SK-N-SH treated with all-trans-retinoic acid at 6 μM for 48 hours (cell line): ENCODE data around the gene RRAD.

ENCODE experiments used
- ARNTL ChIP-seq: fragments of 450-650 bp; formaldehyde crosslinking; IDR thresholded peaks from 2 replicates; pipeline ENCODE4 v1.5.0; 2020; ENCODE audit warnings: low read depth, mild to moderate bottlenecking, moderate library complexity, borderline replicate concordance
- BACH2 ChIP-seq: fragments of 250-450 bp; sonication (Bioruptor Pico); IDR thresholded peaks from 2 replicates; pipeline ENCODE4 v1.9.0; 2021; ENCODE audit warnings: mild to moderate bottlenecking, borderline replicate concordance
- ISL1 ChIP-seq: fragments of 250-450 bp; sonication (Bioruptor Pico); IDR thresholded peaks from 2 replicates; pipeline ENCODE4 v2.1.2; 2022; ENCODE audit warnings: mild to moderate bottlenecking, moderate library complexity
- TOX ChIP-seq: fragments of 250-450 bp; sonication (Bioruptor Pico); IDR thresholded peaks from 2 replicates; pipeline ENCODE4 v1.8.0; 2021; ENCODE audit warnings: mild to moderate bottlenecking, moderate library complexity, borderline replicate concordance
- ZFP3 ChIP-seq: fragments of 250-450 bp; sonication (Bioruptor Pico); IDR thresholded peaks from 2 replicates; pipeline ENCODE4 v1.5.0; 2020; ENCODE audit warnings: mild to moderate bottlenecking, moderate library complexity
- ZFP30 ChIP-seq: fragments of 450-650 bp; formaldehyde crosslinking; IDR thresholded peaks from 2 replicates; pipeline ENCODE4 v1.5.0; 2022; ENCODE audit warnings: mild to moderate bottlenecking, moderate library complexity
- ZNF70 ChIP-seq: fragments of 450-650 bp; formaldehyde crosslinking; IDR thresholded peaks from 2 replicates; pipeline ENCODE4 v1.5.0; 2020; ENCODE audit warnings: mild to moderate bottlenecking, moderate library complexity
- ZNF8 ChIP-seq: fragments of 450-650 bp; formaldehyde crosslinking; IDR thresholded peaks from 2 replicates; pipeline ENCODE4 v1.5.0; 2020; ENCODE audit warnings: mild to moderate bottlenecking, moderate library complexity
- TF ChIP-seq, protein P1 (sequence below): fragments of 250-450 bp; sonication (Bioruptor Pico); IDR thresholded peaks from 2 replicates; pipeline ENCODE4 v1.8.0; 2020; ENCODE audit warnings: mild to moderate bottlenecking, moderate library complexity, borderline replicate concordance
- TF ChIP-seq, protein P2 (sequence below): fragments of 250-450 bp; sonication (Bioruptor Pico); IDR thresholded peaks from 2 replicates; pipeline ENCODE4 v1.5.0; 2020; ENCODE audit warnings: mild to moderate bottlenecking, moderate library complexity
- TF ChIP-seq, protein P3 (sequence below): fragments of 250-450 bp; sonication (Bioruptor Pico); IDR thresholded peaks from 2 replicates; pipeline ENCODE4 v1.5.1; 2021; ENCODE audit warnings: mild to moderate bottlenecking, moderate library complexity
- TF ChIP-seq, protein P4 (sequence below): fragments of 250-450 bp; sonication (Bioruptor Pico); IDR thresholded peaks from 2 replicates; pipeline ENCODE4 v1.5.1; 2020; ENCODE audit warnings: low read depth, mild to moderate bottlenecking, moderate library complexity

DNA sequence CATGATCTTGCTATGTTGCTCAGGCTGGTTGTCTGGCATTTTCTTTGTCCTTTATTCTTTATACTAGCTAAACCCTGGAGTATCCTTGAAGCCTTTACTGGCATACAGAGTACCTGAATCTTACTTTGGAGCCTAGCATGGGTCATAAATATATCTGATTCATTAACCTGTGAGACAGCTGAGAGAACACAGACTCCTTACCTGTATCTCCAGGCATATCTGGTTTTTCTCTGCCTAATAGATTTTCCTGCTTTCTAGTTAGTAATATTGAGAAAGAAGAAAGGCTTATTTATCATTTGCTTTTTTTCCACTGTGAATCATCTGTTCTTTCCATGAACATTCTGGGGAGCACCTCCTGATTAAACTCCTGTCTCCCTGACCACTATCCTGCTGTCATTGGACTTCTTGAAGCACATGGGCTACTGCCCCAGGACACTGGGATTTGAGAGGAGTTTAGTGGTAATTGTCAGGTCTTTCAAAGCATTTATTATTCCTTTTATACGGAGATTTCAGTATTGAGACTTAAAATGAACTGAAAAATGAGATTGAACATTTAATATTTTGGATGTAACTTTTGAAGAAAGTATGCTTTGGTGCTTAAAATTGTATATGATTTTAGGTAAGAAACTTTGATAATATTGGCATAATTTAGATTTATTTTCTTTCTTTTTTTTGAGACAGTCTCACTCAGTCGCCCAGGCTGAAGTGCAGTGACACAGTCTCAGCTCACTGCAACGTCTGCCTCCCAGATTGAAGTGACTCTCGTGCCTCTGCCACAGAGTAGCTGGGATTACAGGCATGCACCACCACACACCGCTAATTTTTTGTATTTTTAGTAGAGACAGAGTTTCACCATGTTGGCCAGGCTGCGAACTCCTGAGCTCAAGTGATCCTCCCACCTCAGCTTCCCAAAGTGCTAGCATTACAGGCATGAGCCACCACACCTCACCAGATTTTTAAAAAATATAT lies 36.4 kb downstream of the RRAD start:
- TF ChIP-seq ARNTL (CRISPR knock-in tag) = no peak
- TF ChIP-seq, protein P1, sequence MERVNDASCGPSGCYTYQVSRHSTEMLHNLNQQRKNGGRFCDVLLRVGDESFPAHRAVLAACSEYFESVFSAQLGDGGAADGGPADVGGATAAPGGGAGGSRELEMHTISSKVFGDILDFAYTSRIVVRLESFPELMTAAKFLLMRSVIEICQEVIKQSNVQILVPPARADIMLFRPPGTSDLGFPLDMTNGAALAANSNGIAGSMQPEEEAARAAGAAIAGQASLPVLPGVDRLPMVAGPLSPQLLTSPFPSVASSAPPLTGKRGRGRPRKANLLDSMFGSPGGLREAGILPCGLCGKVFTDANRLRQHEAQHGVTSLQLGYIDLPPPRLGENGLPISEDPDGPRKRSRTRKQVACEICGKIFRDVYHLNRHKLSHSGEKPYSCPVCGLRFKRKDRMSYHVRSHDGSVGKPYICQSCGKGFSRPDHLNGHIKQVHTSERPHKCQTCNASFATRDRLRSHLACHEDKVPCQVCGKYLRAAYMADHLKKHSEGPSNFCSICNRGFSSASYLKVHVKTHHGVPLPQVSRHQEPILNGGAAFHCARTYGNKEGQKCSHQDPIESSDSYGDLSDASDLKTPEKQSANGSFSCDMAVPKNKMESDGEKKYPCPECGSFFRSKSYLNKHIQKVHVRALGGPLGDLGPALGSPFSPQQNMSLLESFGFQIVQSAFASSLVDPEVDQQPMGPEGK (CRISPR knock-in tag) = no peak
- no peak for TF ChIP-seq ISL1 (CRISPR knock-in tag)
- no peak for TF ChIP-seq ZFP30 (CRISPR knock-in tag)
- TF ChIP-seq, protein P2, sequence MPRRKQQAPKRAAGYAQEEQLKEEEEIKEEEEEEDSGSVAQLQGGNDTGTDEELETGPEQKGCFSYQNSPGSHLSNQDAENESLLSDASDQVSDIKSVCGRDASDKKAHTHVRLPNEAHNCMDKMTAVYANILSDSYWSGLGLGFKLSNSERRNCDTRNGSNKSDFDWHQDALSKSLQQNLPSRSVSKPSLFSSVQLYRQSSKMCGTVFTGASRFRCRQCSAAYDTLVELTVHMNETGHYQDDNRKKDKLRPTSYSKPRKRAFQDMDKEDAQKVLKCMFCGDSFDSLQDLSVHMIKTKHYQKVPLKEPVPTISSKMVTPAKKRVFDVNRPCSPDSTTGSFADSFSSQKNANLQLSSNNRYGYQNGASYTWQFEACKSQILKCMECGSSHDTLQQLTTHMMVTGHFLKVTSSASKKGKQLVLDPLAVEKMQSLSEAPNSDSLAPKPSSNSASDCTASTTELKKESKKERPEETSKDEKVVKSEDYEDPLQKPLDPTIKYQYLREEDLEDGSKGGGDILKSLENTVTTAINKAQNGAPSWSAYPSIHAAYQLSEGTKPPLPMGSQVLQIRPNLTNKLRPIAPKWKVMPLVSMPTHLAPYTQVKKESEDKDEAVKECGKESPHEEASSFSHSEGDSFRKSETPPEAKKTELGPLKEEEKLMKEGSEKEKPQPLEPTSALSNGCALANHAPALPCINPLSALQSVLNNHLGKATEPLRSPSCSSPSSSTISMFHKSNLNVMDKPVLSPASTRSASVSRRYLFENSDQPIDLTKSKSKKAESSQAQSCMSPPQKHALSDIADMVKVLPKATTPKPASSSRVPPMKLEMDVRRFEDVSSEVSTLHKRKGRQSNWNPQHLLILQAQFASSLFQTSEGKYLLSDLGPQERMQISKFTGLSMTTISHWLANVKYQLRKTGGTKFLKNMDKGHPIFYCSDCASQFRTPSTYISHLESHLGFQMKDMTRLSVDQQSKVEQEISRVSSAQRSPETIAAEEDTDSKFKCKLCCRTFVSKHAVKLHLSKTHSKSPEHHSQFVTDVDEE = no peak
- TF ChIP-seq ZFP3 (CRISPR knock-in tag) = no peak
- TF ChIP-seq ZNF70 (CRISPR knock-in tag) = no peak
- TF ChIP-seq, protein P3, sequence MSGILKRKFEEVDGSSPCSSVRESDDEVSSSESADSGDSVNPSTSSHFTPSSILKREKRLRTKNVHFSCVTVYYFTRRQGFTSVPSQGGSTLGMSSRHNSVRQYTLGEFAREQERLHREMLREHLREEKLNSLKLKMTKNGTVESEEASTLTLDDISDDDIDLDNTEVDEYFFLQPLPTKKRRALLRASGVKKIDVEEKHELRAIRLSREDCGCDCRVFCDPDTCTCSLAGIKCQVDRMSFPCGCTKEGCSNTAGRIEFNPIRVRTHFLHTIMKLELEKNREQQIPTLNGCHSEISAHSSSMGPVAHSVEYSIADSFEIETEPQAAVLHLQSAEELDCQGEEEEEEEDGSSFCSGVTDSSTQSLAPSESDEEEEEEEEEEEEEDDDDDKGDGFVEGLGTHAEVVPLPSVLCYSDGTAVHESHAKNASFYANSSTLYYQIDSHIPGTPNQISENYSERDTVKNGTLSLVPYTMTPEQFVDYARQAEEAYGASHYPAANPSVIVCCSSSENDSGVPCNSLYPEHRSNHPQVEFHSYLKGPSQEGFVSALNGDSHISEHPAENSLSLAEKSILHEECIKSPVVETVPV (CRISPR knock-in tag) = no peak
- TF ChIP-seq, protein P4, sequence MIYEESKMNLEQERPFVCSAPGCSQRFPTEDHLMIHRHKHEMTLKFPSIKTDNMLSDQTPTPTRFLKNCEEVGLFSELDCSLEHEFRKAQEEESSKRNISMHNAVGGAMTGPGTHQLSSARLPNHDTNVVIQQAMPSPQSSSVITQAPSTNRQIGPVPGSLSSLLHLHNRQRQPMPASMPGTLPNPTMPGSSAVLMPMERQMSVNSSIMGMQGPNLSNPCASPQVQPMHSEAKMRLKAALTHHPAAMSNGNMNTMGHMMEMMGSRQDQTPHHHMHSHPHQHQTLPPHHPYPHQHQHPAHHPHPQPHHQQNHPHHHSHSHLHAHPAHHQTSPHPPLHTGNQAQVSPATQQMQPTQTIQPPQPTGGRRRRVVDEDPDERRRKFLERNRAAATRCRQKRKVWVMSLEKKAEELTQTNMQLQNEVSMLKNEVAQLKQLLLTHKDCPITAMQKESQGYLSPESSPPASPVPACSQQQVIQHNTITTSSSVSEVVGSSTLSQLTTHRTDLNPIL = no peak
- TF ChIP-seq BACH2 = no peak
- no peak for TF ChIP-seq TOX (CRISPR knock-in tag)
- TF ChIP-seq ZNF8 (CRISPR knock-in tag) = no peak
